Neural progenitor cell (in vitro differentiated cells): ENCODE measurements around the gene RBM17.

Experiments used
- EZH2 ChIP-seq: fragments of 200-600 bp; sonication (generic); IDR thresholded peaks from 2 replicates; pipeline ENCODE4 v1.6.1; 2017; ENCODE audit warnings: antibody characterized with exemption, mild to moderate bottlenecking, moderate library complexity
- EZH2phosphoT487 ChIP-seq: fragments of 200-600 bp; sonication (generic); IDR thresholded peaks from 2 replicates; pipeline ENCODE4 v1.6.1; 2017; ENCODE audit warnings: antibody characterized with exemption
- TF ChIP-seq, protein P1 (sequence below): fragments of 200-600 bp; sonication (generic); IDR thresholded peaks from 2 replicates; pipeline ENCODE4 v1.5.1; 2017; ENCODE audit warnings: antibody characterized with exemption, mild to moderate bottlenecking

- TF ChIP-seq, protein P1, sequence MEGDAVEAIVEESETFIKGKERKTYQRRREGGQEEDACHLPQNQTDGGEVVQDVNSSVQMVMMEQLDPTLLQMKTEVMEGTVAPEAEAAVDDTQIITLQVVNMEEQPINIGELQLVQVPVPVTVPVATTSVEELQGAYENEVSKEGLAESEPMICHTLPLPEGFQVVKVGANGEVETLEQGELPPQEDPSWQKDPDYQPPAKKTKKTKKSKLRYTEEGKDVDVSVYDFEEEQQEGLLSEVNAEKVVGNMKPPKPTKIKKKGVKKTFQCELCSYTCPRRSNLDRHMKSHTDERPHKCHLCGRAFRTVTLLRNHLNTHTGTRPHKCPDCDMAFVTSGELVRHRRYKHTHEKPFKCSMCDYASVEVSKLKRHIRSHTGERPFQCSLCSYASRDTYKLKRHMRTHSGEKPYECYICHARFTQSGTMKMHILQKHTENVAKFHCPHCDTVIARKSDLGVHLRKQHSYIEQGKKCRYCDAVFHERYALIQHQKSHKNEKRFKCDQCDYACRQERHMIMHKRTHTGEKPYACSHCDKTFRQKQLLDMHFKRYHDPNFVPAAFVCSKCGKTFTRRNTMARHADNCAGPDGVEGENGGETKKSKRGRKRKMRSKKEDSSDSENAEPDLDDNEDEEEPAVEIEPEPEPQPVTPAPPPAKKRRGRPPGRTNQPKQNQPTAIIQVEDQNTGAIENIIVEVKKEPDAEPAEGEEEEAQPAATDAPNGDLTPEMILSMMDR: no peak
- TF ChIP-seq EZH2phosphoT487: no peak
- no peak for TF ChIP-seq EZH2
Measured at GRCh38 chr10:6056411-6057135, 32.3 kb upstream of the RBM17 start.
